Right renal pelvis (tissue), 4 donors: ENCODE data around the gene NUP205. TPM values are rescaled to one million over a fixed set of nuclear protein-coding genes. Genes with fewer than 3 reads are reported as not detected.
"Not testable (repeated sequence)": the region's sequence is repeated elsewhere in the genome, so short reads cannot be mapped to it uniquely, and the experiment has no call there.

Experiments used
- DNase-seq, 4 donors: peaks; one replicate each; pipeline ENCODE4 v3.0.0-alpha.2; 2013; ENCODE audit warnings: low read depth in 4 of 4, low spot score in 3 of 4, missing footprints in 1 of 4
- polyA plus RNA-seq, 4 donors: library from polyadenylated mRNA; unstranded; fragments of 120-200 nt; gene quantifications; one replicate each; pipeline ENCODE4 v1.2.1, GENCODE V29; 2013; ENCODE audit not compliant: insufficient read length in 4 of 4

Gene NUP205
- polyA plus RNA-seq, 4 donors, result 62.6 to 68.9 (median 67.9) TPM

GRCh38 chr7:135620447-135620846 is 62.7 kb downstream of the NUP205 start:
- no peak for DNase-seq

- DNase-seq, result peak; percentile 37 to 59 (median 50)
These were observed 63.5 kb downstream of the NUP205 start for GRCh38 chr7:135620980-135621850.

GRCh38 chr7:135634191-135634878 is 76.6 kb downstream of the NUP205 start:
- DNase-seq, result no peak

GRCh38 chr7:135639690-135640089 is 82.0 kb downstream of the NUP205 start:
- DNase-seq, result not testable (repeated sequence)

- no peak for DNase-seq
These were observed 86.4 kb downstream of the NUP205 start for GRCh38 chr7:135644154-135644553.

GRCh38 chr7:135644729-135645128 is 87.0 kb downstream of the NUP205 start:
- no peak for DNase-seq

- DNase-seq, result no peak
These were observed 87.7 kb downstream of the NUP205 start for GRCh38 chr7:135645296-135645904.

GRCh38 chr7:135647755-135648154 is 90.0 kb downstream of the NUP205 start:
- no peak for DNase-seq

- DNase-seq, result no peak
These were observed 90.5 kb downstream of the NUP205 start for GRCh38 chr7:135648235-135648634.

GRCh38 chr7:135650831-135651573 is 93.3 kb downstream of the NUP205 start:
- no peak for DNase-seq

- DNase-seq, result no peak
These were observed 95.8 kb downstream of the NUP205 start for GRCh38 chr7:135653340-135654080.

GRCh38 chr7:135658564-135658963 is 100.8 kb downstream of the NUP205 start:
- DNase-seq, result no peak

- DNase-seq, result no peak
These were observed 101.6 kb downstream of the NUP205 start for GRCh38 chr7:135659159-135659846.

GRCh38 chr7:135661311-135662122 is 103.8 kb downstream of the NUP205 start:
- DNase-seq, result no peak

GRCh38 chr7:135662123-135662372 is 104.3 kb downstream of the NUP205 start:
- no peak for DNase-seq

GRCh38 chr7:135662373-135663114 is 104.8 kb downstream of the NUP205 start, which contains the start of gene STMP1:
TSS of gene STMP1 (plus strand) at chr7:135662514.
- peak; percentile 87 to 89 (median 88) for DNase-seq

GRCh38 chr7:135664046-135664589 is 106.4 kb downstream of the NUP205 start:
- no peak for DNase-seq

- DNase-seq, result no peak
These were observed 107.3 kb downstream of the NUP205 start for GRCh38 chr7:135665042-135665441.
